Mononuclear cell (primary cell): ENCODE measurements around the gene MECR. TPM values are rescaled to one million over a fixed set of nuclear protein-coding genes. Genes with fewer than 3 reads are reported as not detected.
A peak's percentile ranks its signal among the peaks of the same experiment; 100 is the strongest.

ENCODE experiments used
- H3K27me3 ChIP-seq: 2 replicates; pipeline ENCODE4 v1.6.0; 2011; ENCODE audit warnings: low read length, control low read depth; ENCODE audit not compliant: insufficient read depth
- H3K4me1 ChIP-seq: 2 replicates; pipeline ENCODE4 v1.5.1; 2011; ENCODE audit warnings: mild to moderate bottlenecking, low read length, control low read depth; ENCODE audit not compliant: insufficient read depth
- H3K4me3 ChIP-seq: 2 replicates; pipeline ENCODE4 v1.5.1; 2011; ENCODE audit warnings: mild to moderate bottlenecking, low read length, moderate library complexity
- H3K9me3 ChIP-seq: 2 replicates; pipeline ENCODE4 v1.5.1; 2011; ENCODE audit warnings: low read depth, mild to moderate bottlenecking, control low read depth, low read length
- total RNA-seq: library from RNA; depleted of rRNA; stranded (reverse); fragments of >200 nt; gene quantifications from one replicate; pipeline ENCODE4 v1.2.3, GENCODE V29; 2012

The MECR gene
- total RNA-seq = 2.1 TPM

- H3K4me1 ChIP-seq = peaks cover 13% of the 10 kb centered on the region
Measured at GRCh38 chr1:29230553-29231378, at the start of gene MECR. Gene MECR, minus strand, starts transcription at chr1:29230934. Its CDS starts 28 bp downstream, at chr1:29230906.

GRCh38 chr1:29279951-29280391 is 49.2 kb upstream of the MECR start:
- Histone ChIP-seq H3K4me1 (no peaks in the 10 kb centered on the region), H3K4me3 (no peak overlapping the region), H3K27me3 (no peaks in the 10 kb centered on the region), H3K9me3 (no peaks in the 10 kb centered on the region)

More at GRCh38 chr1:29230553-29231378, at the start of gene MECR:
- H3K9me3 ChIP-seq = no peaks in the 10 kb centered on the region
- peak within 1 kb of the TSS; percentile 58 for H3K4me3 ChIP-seq
- peaks cover 5% of the 10 kb centered on the region for H3K27me3 ChIP-seq

- Histone ChIP-seq H3K4me1 (no peaks in the 10 kb centered on the region), H3K9me3 (no peaks in the 10 kb centered on the region), H3K4me3 (no peak overlapping the region), H3K27me3 (no peaks in the 10 kb centered on the region)
Measured at GRCh38 chr1:29279406-29279805, 48.7 kb upstream of the MECR start.

GRCh38 chr1:29278124-29278523 is 47.4 kb upstream of the MECR start:
- Histone ChIP-seq H3K9me3 (no peaks in the 10 kb centered on the region), H3K27me3 (no peaks in the 10 kb centered on the region), H3K4me1 (no peaks in the 10 kb centered on the region), H3K4me3 (no peak overlapping the region)

GRCh38 chr1:29275435-29275834 is 44.7 kb upstream of the MECR start:
- no peaks in the 10 kb centered on the region for H3K4me1 ChIP-seq
- no peaks in the 10 kb centered on the region for H3K9me3 ChIP-seq
- H3K4me3 ChIP-seq = no peak overlapping the region
- H3K27me3 ChIP-seq = no peaks in the 10 kb centered on the region

- H3K9me3 ChIP-seq = no peaks in the 10 kb centered on the region
- H3K4me1 ChIP-seq = no peaks in the 10 kb centered on the region
- peaks cover 6% of the 10 kb centered on the region for H3K27me3 ChIP-seq
- no peak overlapping the region for H3K4me3 ChIP-seq
Measured at GRCh38 chr1:29272147-29272907, 41.6 kb upstream of the MECR start.

GRCh38 chr1:29271724-29272123 is 41.0 kb upstream of the MECR start:
- no peaks in the 10 kb centered on the region for H3K9me3 ChIP-seq
- peaks cover 10% of the 10 kb centered on the region for H3K27me3 ChIP-seq

GRCh38 chr1:29270929-29271521 is 40.3 kb upstream of the MECR start:
- H3K9me3 ChIP-seq = no peaks in the 10 kb centered on the region
- H3K27me3 ChIP-seq = peaks cover 15% of the 10 kb centered on the region
- no peaks in the 10 kb centered on the region for H3K4me1 ChIP-seq
- no peak overlapping the region for H3K4me3 ChIP-seq

More at GRCh38 chr1:29271724-29272123, 41.0 kb upstream of the MECR start:
- Histone ChIP-seq H3K4me3 (no peak overlapping the region), H3K4me1 (no peaks in the 10 kb centered on the region)

- H3K27me3 ChIP-seq = peaks cover 15% of the 10 kb centered on the region
- H3K4me3 ChIP-seq = no peak overlapping the region
- H3K4me1 ChIP-seq = no peaks in the 10 kb centered on the region
- H3K9me3 ChIP-seq = no peaks in the 10 kb centered on the region
Measured at GRCh38 chr1:29269382-29269781, 38.6 kb upstream of the MECR start.

- H3K4me3 ChIP-seq = no peak overlapping the region
- no peaks in the 10 kb centered on the region for H3K9me3 ChIP-seq
- H3K4me1 ChIP-seq = no peaks in the 10 kb centered on the region
- peaks cover 16% of the 10 kb centered on the region for H3K27me3 ChIP-seq
Measured at GRCh38 chr1:29267321-29268070, 36.8 kb upstream of the MECR start.

- H3K4me1 ChIP-seq = no peaks in the 10 kb centered on the region
- peaks cover 20% of the 10 kb centered on the region for H3K27me3 ChIP-seq
- H3K4me3 ChIP-seq = no peak overlapping the region
- no peaks in the 10 kb centered on the region for H3K9me3 ChIP-seq
Measured at GRCh38 chr1:29266912-29267311, 36.2 kb upstream of the MECR start.

- no peaks in the 10 kb centered on the region for H3K9me3 ChIP-seq
- peaks cover 38% of the 10 kb centered on the region for H3K27me3 ChIP-seq
- H3K4me3 ChIP-seq = no peak overlapping the region
- no peaks in the 10 kb centered on the region for H3K4me1 ChIP-seq
Measured at GRCh38 chr1:29264773-29265389, 34.1 kb upstream of the MECR start.

- Histone ChIP-seq H3K9me3 (no peaks in the 10 kb centered on the region), H3K4me1 (peaks cover 6% of the 10 kb centered on the region), H3K27me3 (peaks cover 34% of the 10 kb centered on the region), H3K4me3 (no peak overlapping the region)
Measured at GRCh38 chr1:29260531-29260930, 29.8 kb upstream of the MECR start.

GRCh38 chr1:29259802-29260441 is 29.2 kb upstream of the MECR start:
- peak overlapping the region; percentile 10 for H3K4me3 ChIP-seq
- H3K9me3 ChIP-seq = no peaks in the 10 kb centered on the region
- peaks cover 34% of the 10 kb centered on the region for H3K27me3 ChIP-seq

More at GRCh38 chr1:29259802-29260441, 29.2 kb upstream of the MECR start:
- peaks cover 6% of the 10 kb centered on the region for H3K4me1 ChIP-seq
